Natural killer cell (primary cell): Measurements from ENCODE around the gene COL4A1. TPM values are rescaled to one million over a fixed set of nuclear protein-coding genes. Genes with fewer than 3 reads are reported as not detected.
A peak's percentile ranks its signal among the peaks of the same experiment; 100 is the strongest.

Experiments
- ATAC-seq, 3 donors: fragments of 150-1000 bp in 2 of 3; fragments of 200-7000 bp in 1 of 3; cut with Tn5 transposase; 1 replicate in 1 of 3; 2 replicates in 2 of 3; pipeline ENCODE4 v1.10.0; 2021; ENCODE audit warnings: mild to moderate bottlenecking in 2 of 3, moderate library complexity in 2 of 3
- DNase-seq, 2 donors: peaks; one replicate each; pipeline versions ENCODE4 v3.0.0 to v3.0.0-alpha.2; 2013 to 2021; ENCODE audit warnings: mixed read lengths in 1 of 2
- H3K27ac ChIP-seq: one replicate; pipeline ENCODE4 v1.5.1; 2013; ENCODE audit warnings: mild to moderate bottlenecking, low read length
- H3K27me3 ChIP-seq: one replicate; pipeline ENCODE4 v1.6.1; 2013; ENCODE audit warnings: low read length; ENCODE audit not compliant: control insufficient read depth, insufficient read depth
- H3K36me3 ChIP-seq: one replicate; pipeline ENCODE4 v1.6.1; 2013; ENCODE audit warnings: low read length; ENCODE audit not compliant: control insufficient read depth, insufficient read depth
- H3K4me1 ChIP-seq: one replicate; pipeline ENCODE4 v1.6.1; 2013; ENCODE audit warnings: low read length; ENCODE audit not compliant: control insufficient read depth, insufficient read depth
- H3K4me3 ChIP-seq: one replicate; pipeline ENCODE4 v1.5.1; 2013; ENCODE audit warnings: low read length
- H3K9me3 ChIP-seq: one replicate; pipeline ENCODE4 v1.6.1; 2013; ENCODE audit warnings: low read length; ENCODE audit not compliant: control insufficient read depth, insufficient read depth
- H3K27ac Mint-ChIP-seq, 2 donors: one replicate each; pipeline ENCODE4 v1.8.0; 2022; ENCODE audit warnings: mild to moderate bottlenecking in 2 of 2, mixed read lengths in 2 of 2, moderate library complexity in 1 of 2
- H3K27me3 Mint-ChIP-seq, 2 donors: one replicate each; pipeline ENCODE4 v1.8.0; 2022; ENCODE audit warnings: low read depth in 2 of 2, mixed read lengths in 2 of 2
- H3K36me3 Mint-ChIP-seq: one replicate; pipeline ENCODE4 v1.8.0; 2022; ENCODE audit warnings: mixed read lengths
- H3K4me1 Mint-ChIP-seq, 2 donors: one replicate each; pipeline ENCODE4 v1.8.0; 2022; ENCODE audit warnings: mixed read lengths in 2 of 2
- H3K4me3 Mint-ChIP-seq: one replicate; pipeline ENCODE4 v1.8.0; 2022; ENCODE audit warnings: mild to moderate bottlenecking, moderate library complexity, mixed read lengths
- H3K9me3 Mint-ChIP-seq, 2 donors: one replicate each; pipeline ENCODE4 v1.8.0; 2022; ENCODE audit warnings: mixed read lengths in 2 of 2
- CTCF ChIP-seq: fragments of 200-600 bp; IDR thresholded peaks from one replicate; pipeline ENCODE4 v1.8.0; 2022; ENCODE audit warnings: antibody characterized with exemption
- WGBS: methylation state at CpG from one replicate; pipeline ENCODE4 v1.1.7; 2013; ENCODE audit warnings: missing lambda C conversion rate; ENCODE audit not compliant: insufficient coverage; 5-methylcytosine and 5-hydroxymethylcytosine counted together
- intact Hi-C: fragments of 100-400 bp; cut with micrococcal nuclease; formaldehyde crosslinking; loops from one replicate; pipeline ENCODE4 v1.14.2; 2022
- total RNA-seq, 4 donors: library from RNA; stranded (reverse); fragments of 120-200 nt in 1 of 4; gene quantifications; one replicate each; pipeline versions ENCODE4 v1.2.3 to v1.2.4, GENCODE V29; 2013 to 2022

Gene COL4A1
- total RNA-seq, 3 donors from 2014 or later (not counting 1 experiment from before 2014, with no cell fraction given): not detected

GRCh38 chr13:110343241-110343865, 36.4 kb upstream of the COL4A1 start:
- H3K4me1 ChIP-seq: peaks cover 18% of the 10 kb centered on the region
- whole genome bisulfite sequencing: 91% methylated on average over 16 of the region's 16 CpGs
- H3K4me1 Mint-ChIP-seq: peaks cover 17 to 18% of the 10 kb centered on the region in 2 donors
- no peaks in the 10 kb centered on the region for H3K36me3 Mint-ChIP-seq
- H3K4me3 ChIP-seq: no peak overlapping the region
- intact Hi-C loops: no loop called here
- ATAC-seq (no peak), DNase-seq (no peak)
- H3K36me3 ChIP-seq: no peaks in the 10 kb centered on the region
- H3K27ac ChIP-seq: no peak overlapping the region
- no peak overlapping the region for H3K4me3 Mint-ChIP-seq
- no peak for TF ChIP-seq CTCF
- no peaks in the 10 kb centered on the region for H3K9me3 Mint-ChIP-seq
- no peak overlapping the region for H3K27ac Mint-ChIP-seq
- H3K27me3 ChIP-seq: no peaks in the 10 kb centered on the region
- H3K9me3 ChIP-seq: no peaks in the 10 kb centered on the region
- peaks cover 10 to 23% of the 10 kb centered on the region in 2 donors for H3K27me3 Mint-ChIP-seq

GRCh38 chr13:110342474-110342873, 35.5 kb upstream of the COL4A1 start:
- no peaks in the 10 kb centered on the region for H3K36me3 Mint-ChIP-seq
- Histone ChIP-seq H3K4me1 (peaks cover 18% of the 10 kb centered on the region), H3K27me3 (no peaks in the 10 kb centered on the region), H3K4me3 (no peak overlapping the region), H3K27ac (no peak overlapping the region), H3K9me3 (no peaks in the 10 kb centered on the region), H3K36me3 (no peaks in the 10 kb centered on the region)
- H3K27ac Mint-ChIP-seq: no peak overlapping the region
- intact Hi-C loops: no loop called here
- DNase-seq (no peak), ATAC-seq (no peak)
- H3K27me3 Mint-ChIP-seq: peaks cover 13 to 14% of the 10 kb centered on the region in 2 donors
- H3K9me3 Mint-ChIP-seq: peaks cover 0 to 2% of the 10 kb centered on the region in 2 donors
- no peak overlapping the region for H3K4me3 Mint-ChIP-seq
- 84% methylated on average over 9 of the region's 9 CpGs for WGBS
- peaks cover 17 to 18% of the 10 kb centered on the region in 2 donors for H3K4me1 Mint-ChIP-seq
- no peak for TF ChIP-seq CTCF

- WGBS: 19% methylated on average over 14 of the region's 14 CpGs
- Histone ChIP-seq H3K27ac (no peak overlapping the region), H3K36me3 (no peaks in the 10 kb centered on the region), H3K4me1 (peaks cover 18% of the 10 kb centered on the region), H3K27me3 (no peaks in the 10 kb centered on the region), H3K4me3 (no peak overlapping the region), H3K9me3 (no peaks in the 10 kb centered on the region)
- Mint-ChIP-seq H3K27ac (peak overlapping the region; percentile 37 to 43), H3K4me1 (peaks cover 17 to 18% of the 10 kb centered on the region in 2 donors), H3K27me3 (peaks cover 10 to 13% of the 10 kb centered on the region in 2 donors), H3K9me3 (peaks cover 0 to 2% of the 10 kb centered on the region in 2 donors), H3K36me3 (no peaks in the 10 kb centered on the region), H3K4me3 (peak overlapping the region; percentile 81)
- no peak for TF ChIP-seq CTCF
- ATAC-seq (no peak), DNase-seq (peak in 1 of 2 donors; percentile 7)
- intact Hi-C loops: no loop called here
These were observed 34.7 kb upstream of the COL4A1 start for GRCh38 chr13:110341445-110342244.
